Jurkat, Clone E6-1 (cell line): ENCODE results near the gene KCNQ1OT1.

Experiments
- DNase-seq: peaks from one replicate; pipeline ENCODE4 v3.0.0-alpha.2; 2011; ENCODE audit warnings: low read depth, low spot score
- H3K4me3 ChIP-seq: 2 replicates; pipeline ENCODE4 v1.5.1; 2011; ENCODE audit warnings: mild to moderate bottlenecking, low read length, control low read depth, moderate library complexity

Gene KCNQ1OT1

GRCh38 chr11:2691991-2692875, 7.6 kb downstream of the KCNQ1OT1 start:
- no peak for DNase-seq
- H3K4me3 ChIP-seq: no peak overlapping the region

GRCh38 chr11:2691355-2691761, 8.4 kb downstream of the KCNQ1OT1 start:
- no peak for DNase-seq
- H3K4me3 ChIP-seq: no peak overlapping the region

- no peak for DNase-seq
Measured at GRCh38 chr11:2690596-2691354, 9.0 kb downstream of the KCNQ1OT1 start.

GRCh38 chr11:2689651-2690575, 9.9 kb downstream of the KCNQ1OT1 start:
- DNase-seq: no peak
- H3K4me3 ChIP-seq: no peak overlapping the region

More at GRCh38 chr11:2690596-2691354, 9.0 kb downstream of the KCNQ1OT1 start:
- no peak overlapping the region for H3K4me3 ChIP-seq

GRCh38 chr11:2688381-2689231, 11.2 kb downstream of the KCNQ1OT1 start:
- no peak overlapping the region for H3K4me3 ChIP-seq
- no peak for DNase-seq

- no peak for DNase-seq
- H3K4me3 ChIP-seq: no peak overlapping the region
Measured at GRCh38 chr11:2687782-2688191, 12.0 kb downstream of the KCNQ1OT1 start.

GRCh38 chr11:2687223-2687530, 12.6 kb downstream of the KCNQ1OT1 start:
- H3K4me3 ChIP-seq: no peak overlapping the region
- DNase-seq: no peak

- DNase-seq: no peak
- no peak overlapping the region for H3K4me3 ChIP-seq
Measured at GRCh38 chr11:2686360-2687222, 13.2 kb downstream of the KCNQ1OT1 start.

GRCh38 chr11:2685566-2686359, 14.0 kb downstream of the KCNQ1OT1 start:
- no peak for DNase-seq
- H3K4me3 ChIP-seq: no peak overlapping the region

- H3K4me3 ChIP-seq: no peak overlapping the region
- no peak for DNase-seq
Measured at GRCh38 chr11:2685051-2685450, 14.7 kb downstream of the KCNQ1OT1 start.

- H3K4me3 ChIP-seq: no peak overlapping the region
- no peak for DNase-seq
Measured at GRCh38 chr11:2684581-2684980, 15.2 kb downstream of the KCNQ1OT1 start.

- no peak overlapping the region for H3K4me3 ChIP-seq
- DNase-seq: no peak
Measured at GRCh38 chr11:2683806-2684205, 16.0 kb downstream of the KCNQ1OT1 start.

GRCh38 chr11:2681408-2682145, 18.2 kb downstream of the KCNQ1OT1 start:
- DNase-seq: no peak

GRCh38 chr11:2679011-2679676, 20.6 kb downstream of the KCNQ1OT1 start:
- H3K4me3 ChIP-seq: no peak overlapping the region
- DNase-seq: no peak

More at GRCh38 chr11:2681408-2682145, 18.2 kb downstream of the KCNQ1OT1 start:
- H3K4me3 ChIP-seq: no peak overlapping the region

GRCh38 chr11:2678396-2678795, 21.4 kb downstream of the KCNQ1OT1 start:
- no peak overlapping the region for H3K4me3 ChIP-seq
- no peak for DNase-seq

- H3K4me3 ChIP-seq: no peak overlapping the region
- DNase-seq: no peak
Measured at GRCh38 chr11:2677127-2677526, 22.7 kb downstream of the KCNQ1OT1 start.
